ENCODE data around the gene SLC39A2.

The SLC39A2 gene

GRCh38 chr14:20970983-20971704, 27.9 kb upstream of the SLC39A2 start:
- peak; percentile 87 for DNase-seq (ENCODE audit: extremely low spot score)
- ChIA-PET POLR2A (no interaction called here), CTCF (interaction anchor here (0.6 to 7.3 kb wide), 70 partner anchors 8 to 639 kb away, joined by 3 to 102 read pairs (median 4); partner anchors contain the start of genes ARHGEF40, EDDM3B, PARP2 and SLC39A2)
- TF ChIP-seq CTCF (IDR thresholded peaks at IDR 0.05; ENCODE audit: control extremely low read depth, extremely low read depth, low read depth, missing control alignments): peak; percentile 97

GRCh38 chr14:20971705-20972021, 27.4 kb upstream of the SLC39A2 start:
- no peak for DNase-seq (ENCODE audit: extremely low spot score)
- POLR2A ChIA-PET: no interaction called here
- CTCF ChIA-PET: interaction anchor here (0.8 to 7.3 kb wide), 50 partner anchors 8 to 639 kb away, joined by 3 to 102 read pairs (median 6); partner anchors contain the start of genes ARHGEF40, EDDM3B, PARP2 and TMEM253
- no peak for TF ChIP-seq CTCF (IDR thresholded peaks at IDR 0.05; ENCODE audit: control extremely low read depth, extremely low read depth, low read depth, missing control alignments)

- ChIA-PET POLR2A (no interaction called here), CTCF (interaction anchor here (0.8 to 7.3 kb wide), 10 partner anchors 11 to 386 kb away, joined by 3 to 102 read pairs (median 15); partner anchors contain the start of gene RNASE11)
- no peak for DNase-seq (ENCODE audit: extremely low spot score)
- TF ChIP-seq CTCF (IDR thresholded peaks at IDR 0.05; ENCODE audit: control extremely low read depth, extremely low read depth, low read depth, missing control alignments): no peak
Measured at GRCh38 chr14:20973501-20973900, 25.6 kb upstream of the SLC39A2 start.

GRCh38 chr14:20976291-20976690, 22.8 kb upstream of the SLC39A2 start:
- ChIA-PET CTCF (interaction anchor here (7.3 kb wide), 1 partner anchor 117 kb away, joined by 98 read pairs; no protein-coding TSS in a partner anchor), POLR2A (no interaction called here)
- no peak for TF ChIP-seq CTCF (IDR thresholded peaks at IDR 0.05; ENCODE audit: control extremely low read depth, extremely low read depth, low read depth, missing control alignments)
- no peak for DNase-seq (ENCODE audit: extremely low spot score)

GRCh38 chr14:20978687-20979086, 20.4 kb upstream of the SLC39A2 start:
- ChIA-PET POLR2A (no interaction called here), CTCF (interaction anchor here (1.0 to 1.9 kb wide), 6 partner anchors 8 to 357 kb away, joined by 3 to 8 read pairs (median 3); no protein-coding TSS in a partner anchor)
- DNase-seq (ENCODE audit: extremely low spot score): no peak
- TF ChIP-seq CTCF (IDR thresholded peaks at IDR 0.05; ENCODE audit: control extremely low read depth, extremely low read depth, low read depth, missing control alignments): no peak

DNA sequence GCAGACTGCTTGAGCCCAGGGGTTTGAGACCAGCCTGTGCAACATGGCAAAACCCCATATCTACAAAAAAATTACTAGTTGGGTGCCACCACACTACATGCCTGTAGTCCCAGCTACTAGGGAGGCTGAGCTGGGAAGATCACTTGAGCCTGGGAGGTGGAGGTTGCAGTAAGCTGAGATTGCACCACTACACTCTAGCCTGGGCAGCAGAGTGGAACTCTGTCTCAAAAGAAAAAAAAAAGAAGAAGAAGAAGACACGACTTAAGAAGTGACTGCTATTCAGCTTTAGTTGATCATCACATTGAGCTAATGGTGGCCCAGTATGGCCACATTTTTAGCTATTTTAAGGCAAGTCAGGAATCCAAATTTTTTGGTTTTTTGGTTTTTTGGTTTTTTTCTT, 18.2 kb upstream of the SLC39A2 start:
- ChIA-PET CTCF (interaction anchor here (1.2 to 9.6 kb wide), 4 partner anchors 9 to 111 kb away, joined by 3 to 102 read pairs (median 4); partner anchors contain the start of gene ARHGEF40), POLR2A (no interaction called here)
- no peak for DNase-seq (ENCODE audit: extremely low spot score)
- no peak for TF ChIP-seq CTCF (IDR thresholded peaks at IDR 0.05; ENCODE audit: control extremely low read depth, extremely low read depth, low read depth, missing control alignments)

All from GM10248 (cell line).